GM19240 (cell line): Measurements from ENCODE around the gene A4GALT.

Experiments used
- DNase-seq: peaks from one replicate; pipeline ENCODE4 v3.0.0; 2011; ENCODE audit warnings: low spot score; ENCODE audit not compliant: insufficient read length

A4GALT gene

DNA sequence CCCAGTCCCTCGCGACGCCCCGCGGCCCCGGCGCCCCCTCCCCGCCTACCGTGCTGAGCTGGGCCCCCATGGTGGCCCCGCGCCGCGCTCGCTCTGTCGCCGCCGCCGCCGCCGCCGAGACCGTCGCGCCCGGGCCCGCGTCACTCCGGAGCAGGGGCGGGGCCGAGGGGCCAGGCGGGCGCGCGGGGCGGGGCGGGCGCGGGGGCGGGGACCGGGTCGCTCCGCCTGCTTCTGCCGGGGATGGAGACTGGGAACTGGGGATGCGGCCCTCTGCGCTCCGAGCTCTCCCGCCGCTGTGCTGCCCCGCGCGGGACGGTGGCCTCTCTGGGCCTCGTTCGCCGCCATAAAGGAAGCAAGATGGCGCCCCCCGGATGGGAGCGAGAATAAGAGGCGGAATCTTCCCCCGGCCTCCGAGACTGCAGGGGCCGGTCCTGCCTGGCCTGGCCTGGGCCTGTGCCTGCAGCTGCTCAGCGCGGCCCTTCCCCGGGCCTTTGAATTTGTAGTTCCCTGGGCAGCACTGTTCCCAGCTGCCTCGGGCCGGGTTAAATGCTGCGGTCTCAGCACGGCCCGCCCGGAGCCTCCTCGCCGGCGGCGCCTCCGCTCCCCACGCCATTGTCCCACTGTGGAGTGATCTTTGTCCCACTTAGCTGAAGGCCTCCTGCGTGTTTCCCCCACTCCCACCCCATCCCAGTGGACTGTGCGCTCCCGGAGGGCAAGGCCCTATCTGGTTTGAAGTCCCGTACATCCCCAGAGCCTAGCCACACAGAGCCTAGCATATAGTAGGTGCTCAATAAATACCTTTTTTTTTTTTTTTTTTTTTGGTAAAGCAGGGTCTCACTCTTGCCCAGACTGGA is 71.2 kb downstream of the A4GALT start, which contains the start of gene CYB5R3:
CYB5R3 (minus strand) TSS at position 147 of the 854 bp plus-strand sequence; CDS start at position 70, 77 bp downstream.
- peak; percentile 80 for DNase-seq

DNA sequence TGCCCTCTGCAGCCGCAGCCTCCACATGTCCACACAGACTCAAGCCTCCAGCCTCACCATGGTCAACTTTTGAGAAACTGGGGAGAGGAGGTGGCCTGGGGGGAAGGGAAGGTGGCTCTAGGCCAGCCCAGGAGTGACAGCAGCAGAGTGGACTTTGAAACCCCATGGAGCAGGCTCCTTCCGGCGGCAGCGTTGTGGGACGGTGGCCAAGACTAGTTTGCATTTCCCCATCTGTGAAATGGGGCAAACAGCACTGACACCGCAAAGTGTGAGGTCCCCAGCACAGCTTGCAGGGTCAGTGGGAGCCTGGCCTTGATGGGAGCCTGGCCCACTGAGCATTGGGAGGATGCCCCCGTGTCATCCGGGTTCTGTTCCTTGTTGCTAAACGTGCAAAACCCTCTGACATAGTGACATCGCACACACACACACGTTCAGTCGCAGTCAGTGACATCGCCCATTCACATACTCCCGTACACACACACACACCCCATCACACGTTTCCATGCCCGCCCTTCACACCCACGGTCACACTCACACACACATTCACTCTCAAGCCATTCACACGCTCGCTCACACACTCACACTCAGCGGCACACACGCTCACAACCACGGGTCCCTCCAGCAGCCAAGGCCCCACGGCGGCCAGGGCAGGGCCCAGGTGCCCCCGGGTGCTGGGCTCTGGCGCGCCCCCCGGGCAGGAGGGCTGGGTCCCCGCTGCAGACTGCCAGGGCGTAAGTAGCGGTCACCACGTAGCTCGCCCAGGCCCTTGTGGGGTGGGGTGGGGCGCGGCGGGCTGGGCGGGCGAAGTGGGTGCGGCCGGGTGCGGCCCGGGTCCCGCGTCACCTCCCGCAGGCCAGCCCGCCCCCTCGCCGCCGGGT is 72.1 kb downstream of the A4GALT start:
- no peak for DNase-seq

DNA sequence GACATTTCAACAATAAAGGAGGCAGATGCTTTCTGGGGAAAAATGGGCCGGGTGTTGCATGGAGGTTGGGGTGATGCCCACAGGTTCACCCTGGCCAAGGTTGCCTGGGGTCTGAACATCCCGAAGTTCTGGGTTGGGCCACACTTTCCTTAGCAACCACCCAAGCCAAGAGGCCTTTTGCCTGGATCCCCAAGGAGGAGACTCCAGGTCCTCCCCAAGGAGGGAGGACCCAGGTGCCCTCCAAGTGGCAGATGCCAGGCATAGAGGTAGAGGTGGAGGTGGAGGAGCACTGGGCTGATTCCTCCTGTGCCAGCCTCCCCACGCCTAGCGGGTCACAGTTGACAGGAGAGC is 72.7 kb downstream of the A4GALT start:
- DNase-seq, result no peak

DNA sequence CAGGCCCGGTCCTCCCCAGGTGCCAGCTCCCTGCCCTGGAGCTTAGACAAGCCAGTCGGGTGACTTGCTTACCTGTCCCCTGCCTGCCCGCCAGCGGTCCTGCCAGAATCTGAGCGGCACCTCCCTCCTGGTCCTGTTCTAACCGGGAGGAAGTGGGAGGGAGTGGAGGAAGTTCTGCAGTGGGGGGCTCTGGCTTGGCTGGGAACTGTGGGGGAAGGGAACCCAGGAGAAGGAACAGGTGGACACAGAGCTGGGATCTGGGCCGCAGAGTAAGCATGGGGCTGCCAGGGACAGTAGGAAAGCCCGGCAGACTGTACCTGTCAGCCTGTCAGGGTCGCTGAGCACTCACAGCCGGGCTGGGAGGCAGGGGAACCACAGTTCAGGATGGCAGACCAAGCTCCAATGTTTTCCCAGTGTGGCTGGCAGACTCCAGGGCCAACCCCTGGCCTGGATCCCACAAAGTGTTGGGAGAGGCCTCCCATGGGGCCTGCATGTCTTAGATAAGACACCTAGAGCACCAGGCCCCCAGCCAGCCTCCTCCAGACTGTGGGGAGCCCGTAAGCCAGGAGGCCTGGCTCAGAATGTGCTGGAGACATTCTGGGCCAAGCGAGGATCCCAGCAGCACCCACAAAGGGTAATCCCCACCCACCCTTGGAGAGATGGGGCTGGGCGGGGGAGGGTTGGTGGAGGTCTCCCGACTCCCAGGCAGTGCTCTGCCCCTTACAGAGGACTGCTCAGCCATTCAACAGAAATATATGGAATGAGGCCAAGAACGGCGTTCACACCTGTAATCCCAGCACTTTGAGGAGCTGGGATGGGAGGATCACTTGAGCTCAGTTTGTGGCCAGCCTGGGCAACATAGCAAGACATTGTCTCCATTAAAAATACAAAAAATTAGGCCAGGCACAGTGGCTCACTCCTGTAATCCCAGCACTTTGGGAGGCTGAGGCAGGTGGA is 73.8 kb downstream of the A4GALT start:
- no peak for DNase-seq

DNA sequence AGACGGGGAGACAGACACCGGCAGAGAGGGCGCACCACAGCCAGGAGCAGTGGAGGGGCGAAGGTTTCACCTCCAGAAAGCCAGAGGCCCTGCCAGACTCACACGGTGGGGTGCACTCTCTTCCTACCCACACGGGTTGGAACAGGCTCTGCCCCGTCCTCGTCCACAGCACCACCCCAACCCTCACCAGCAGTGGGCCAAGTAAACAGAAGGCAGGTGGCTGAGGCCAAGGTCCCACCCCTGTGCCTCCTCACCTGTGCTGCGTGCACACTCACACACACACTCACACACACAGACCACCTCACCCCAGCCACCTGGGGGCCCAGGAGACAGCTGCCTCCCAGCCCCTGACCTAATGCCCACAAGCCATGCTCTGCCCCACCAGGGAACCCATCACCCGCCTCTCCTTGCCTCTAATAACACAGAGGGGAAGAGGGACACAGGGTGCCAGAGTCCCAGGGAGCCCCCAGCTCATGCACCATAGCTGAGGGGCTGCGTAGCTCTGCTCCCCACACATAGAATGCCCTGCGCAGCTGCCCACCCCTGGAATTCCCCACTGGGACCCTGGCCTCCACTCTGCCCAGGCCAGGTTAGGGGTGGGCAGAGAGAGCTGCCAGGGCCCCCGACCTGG is 74.6 kb downstream of the A4GALT start:
- DNase-seq, result no peak

DNA sequence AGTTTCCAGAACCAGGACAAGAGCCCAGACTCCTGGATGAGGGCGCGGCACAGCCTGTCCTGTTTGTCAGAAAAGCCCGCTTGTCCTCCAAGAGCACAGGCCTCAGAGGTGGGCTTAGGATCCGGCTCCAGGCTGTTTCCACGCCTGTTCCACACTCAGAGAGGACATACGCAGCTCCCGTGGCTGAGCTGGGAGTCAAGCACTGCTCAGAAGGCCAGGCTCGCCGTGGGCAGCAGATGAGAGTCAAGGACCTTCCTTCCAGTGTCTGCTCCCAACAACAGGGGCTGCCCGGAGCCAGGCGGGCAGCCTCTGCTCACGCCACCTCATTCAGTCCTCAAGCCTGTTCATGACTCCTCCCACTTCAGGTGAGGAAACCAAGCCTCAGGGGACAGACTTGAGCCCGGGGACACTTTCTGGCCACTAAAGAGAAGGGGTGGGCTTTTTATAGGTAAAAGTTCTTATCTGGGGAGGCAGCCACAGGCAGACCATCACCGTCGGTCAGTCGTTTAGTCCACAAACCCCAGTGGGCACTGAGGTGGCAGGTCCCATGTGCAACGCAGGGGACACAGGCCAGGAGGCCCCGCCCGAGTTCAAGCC is 75.2 kb downstream of the A4GALT start:
- DNase-seq, result no peak

DNA sequence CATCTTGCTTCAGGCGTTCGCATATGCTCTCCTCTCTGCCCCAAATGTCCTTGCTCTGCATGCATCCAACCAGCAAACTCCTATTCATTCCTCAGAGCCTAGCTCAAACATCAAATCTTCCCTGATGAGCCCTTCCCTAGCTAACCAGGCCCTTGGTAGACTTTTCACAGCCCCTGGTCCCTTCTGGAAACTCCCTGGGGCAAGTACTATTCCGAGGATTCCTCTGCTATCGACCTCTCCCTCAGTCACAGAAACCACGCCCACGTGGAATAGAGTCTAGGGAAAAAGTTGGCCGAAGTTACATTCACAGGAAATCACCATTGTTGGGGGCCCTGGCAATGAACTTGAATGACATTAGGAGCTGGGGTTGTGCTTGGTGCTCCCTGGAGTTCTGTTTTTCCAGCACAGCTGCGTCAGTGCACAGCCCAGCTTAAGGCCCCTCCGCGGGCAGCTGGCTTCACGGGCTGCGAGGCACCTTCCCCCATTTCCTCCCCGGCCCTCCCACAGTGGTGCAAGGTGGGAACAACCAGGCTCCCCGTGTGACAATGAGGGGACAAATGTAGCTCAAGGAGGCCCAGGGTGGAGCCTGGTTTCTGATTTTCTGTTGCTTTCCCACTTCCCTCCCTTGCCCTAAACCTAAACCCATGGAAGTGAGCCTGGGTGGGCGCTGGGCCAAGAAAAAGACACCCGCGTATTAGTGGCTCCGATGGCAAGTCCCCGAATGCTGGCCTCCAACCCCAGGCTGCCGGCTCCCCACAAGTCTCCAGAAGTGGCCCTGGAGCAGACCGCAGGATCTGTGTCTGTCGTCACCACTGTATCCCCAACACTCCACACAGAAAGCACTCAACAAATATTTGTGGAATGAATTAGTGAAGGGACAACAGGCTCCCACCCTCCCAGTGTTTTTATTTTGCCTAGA is 76.0 kb downstream of the A4GALT start:
- DNase-seq, result no peak

DNA sequence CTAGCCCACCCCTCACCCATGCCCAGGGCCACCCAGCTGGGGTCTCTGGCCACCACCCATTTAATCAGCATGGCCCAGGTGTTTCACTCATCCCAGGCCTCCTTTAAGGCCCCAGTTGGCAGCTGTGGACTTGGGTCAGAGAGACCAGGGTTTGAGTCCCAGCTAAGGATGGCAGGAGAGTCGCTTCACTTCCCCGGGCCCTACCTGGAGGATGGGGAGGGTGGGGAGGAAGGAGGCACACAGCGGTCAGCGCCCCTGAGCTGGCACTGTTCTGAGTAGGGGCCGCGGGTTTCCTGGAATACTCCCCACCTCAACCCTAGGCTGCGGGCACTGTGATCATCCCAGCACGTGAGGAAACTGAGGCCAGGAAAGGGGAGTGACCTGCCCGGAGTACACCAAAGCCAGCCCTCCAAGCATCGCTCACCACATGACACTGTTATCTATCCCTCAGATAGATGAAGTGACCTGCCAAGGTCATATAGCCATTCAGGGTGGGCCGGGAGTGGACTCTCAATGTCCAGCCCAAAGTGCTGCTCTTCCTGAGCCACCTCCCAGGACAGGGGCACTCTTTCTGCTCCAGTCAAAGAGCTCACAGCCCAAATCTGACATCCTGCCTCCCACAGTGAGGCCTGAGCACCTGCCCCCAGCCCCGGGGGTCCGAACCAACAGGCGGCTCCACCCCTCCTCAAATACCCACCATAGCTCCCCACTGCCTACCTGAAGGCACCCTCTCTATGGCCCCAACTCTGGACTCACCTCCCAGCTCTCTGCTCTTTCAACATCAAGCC is 76.8 kb downstream of the A4GALT start:
- no peak for DNase-seq

DNA sequence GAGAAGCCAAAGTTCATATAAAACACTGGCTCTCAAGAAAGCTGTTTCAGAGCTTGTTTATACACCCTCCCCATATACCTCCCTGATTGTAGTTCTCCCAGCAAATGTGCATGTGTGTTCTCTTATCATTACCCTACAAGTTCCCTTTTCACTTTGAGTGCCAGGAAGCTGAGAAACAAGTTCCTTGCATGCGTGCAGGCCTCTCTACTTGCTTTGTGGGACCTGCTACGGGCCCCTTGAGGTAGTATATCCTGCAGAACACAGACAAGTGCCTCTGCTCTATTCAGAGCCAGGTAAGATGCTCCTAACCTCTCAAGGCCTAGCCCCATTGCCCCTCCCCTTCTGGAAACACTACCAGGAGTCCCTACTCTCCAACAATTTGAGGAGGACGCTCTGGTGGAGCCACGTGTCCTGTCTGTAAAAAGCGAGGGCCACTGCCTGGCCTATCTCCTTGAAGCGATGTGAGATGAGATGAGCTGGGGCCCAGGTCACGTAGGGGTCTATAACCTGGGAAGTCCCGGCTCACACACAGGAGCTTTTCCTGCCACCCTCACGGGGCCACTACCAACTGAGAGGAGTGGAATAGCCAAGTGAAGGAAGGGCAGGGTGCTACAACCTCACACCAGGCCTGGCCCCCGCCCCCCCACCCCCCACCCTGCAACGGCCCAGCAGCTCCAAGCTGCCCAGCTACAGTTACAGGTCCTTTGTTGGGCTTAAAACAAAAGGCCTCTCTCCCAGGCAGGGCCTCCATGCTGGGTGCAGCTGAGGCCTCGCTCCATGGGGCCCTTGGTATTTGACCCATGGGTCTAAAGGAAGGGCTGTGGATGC is 77.7 kb downstream of the A4GALT start:
- DNase-seq, result no peak
